HG03045 (cell line): Measurements from ENCODE around the gene NET1.
A peak's percentile ranks its signal among the peaks of the same experiment; 100 is the strongest.

Experiments
- ATAC-seq: cut with Tn5 transposase; IDR thresholded peaks from one replicate; pipeline ENCODE4 v1.9.1; 2021; ENCODE audit warnings: mild to moderate bottlenecking, moderate library complexity; ENCODE audit not compliant: unreplicated experiment

The NET1 gene

DNA sequence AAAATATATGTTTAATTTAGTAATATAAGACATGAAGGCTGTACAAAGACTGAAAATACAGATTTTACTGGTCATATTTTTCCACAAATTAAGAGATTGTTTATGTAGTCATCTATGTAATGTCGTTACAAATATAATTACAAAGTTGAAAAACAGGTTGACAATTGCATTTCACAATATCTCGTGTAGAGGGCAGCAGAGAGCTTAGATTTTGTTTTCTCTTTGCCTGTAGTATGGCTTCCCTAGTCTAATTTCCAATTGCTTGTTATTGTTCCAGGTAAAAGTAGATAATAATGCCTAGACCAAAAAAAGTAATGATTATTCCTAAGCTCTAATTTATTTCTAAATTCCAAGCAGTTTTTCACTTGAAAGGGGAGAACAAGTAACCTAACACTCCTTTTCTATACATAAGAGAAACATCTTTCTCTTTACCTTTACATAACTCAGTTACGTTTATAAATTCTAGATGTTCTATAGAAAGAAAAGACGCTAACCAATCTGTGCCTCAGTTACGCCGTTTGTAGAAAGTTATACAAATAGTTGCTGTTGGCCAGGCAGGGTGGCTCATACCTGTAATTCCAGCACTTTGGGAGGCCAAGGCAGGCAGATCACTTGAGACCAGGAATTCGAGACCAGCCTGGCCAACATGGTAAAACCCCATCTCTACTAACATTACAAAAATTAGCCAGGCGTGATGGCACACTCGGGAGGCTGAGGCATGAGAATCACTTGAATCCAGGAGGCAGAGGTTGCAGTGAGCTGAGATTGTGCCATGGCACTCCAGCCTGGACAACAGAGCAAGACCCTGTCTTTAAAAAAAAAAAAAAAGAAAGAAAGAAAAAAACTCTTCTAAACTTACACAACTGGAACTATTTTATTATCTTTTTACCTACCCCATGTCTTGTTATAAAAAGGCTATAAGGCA lies 30.0 kb downstream of the NET1 start:
- no peak for ATAC-seq

DNA sequence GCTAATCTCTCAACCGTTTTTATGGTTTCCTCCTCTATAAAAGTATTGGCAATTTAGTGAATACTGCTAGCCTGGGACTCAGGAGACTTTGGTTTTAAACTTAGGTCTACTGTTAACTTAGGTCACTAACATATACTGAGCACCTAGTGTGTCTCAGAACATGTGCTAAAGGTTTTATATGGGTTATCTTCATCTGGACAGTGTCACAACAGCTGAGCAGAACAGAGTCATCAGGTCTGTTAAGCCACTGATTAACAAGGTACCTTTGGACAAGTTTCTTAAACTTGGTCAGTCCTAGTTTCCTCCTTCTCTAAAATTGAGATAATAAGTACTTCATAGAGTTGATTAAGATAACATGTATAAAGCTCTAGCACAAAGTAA lies 30.6 kb downstream of the NET1 start:
- peak; percentile 2 for ATAC-seq

DNA sequence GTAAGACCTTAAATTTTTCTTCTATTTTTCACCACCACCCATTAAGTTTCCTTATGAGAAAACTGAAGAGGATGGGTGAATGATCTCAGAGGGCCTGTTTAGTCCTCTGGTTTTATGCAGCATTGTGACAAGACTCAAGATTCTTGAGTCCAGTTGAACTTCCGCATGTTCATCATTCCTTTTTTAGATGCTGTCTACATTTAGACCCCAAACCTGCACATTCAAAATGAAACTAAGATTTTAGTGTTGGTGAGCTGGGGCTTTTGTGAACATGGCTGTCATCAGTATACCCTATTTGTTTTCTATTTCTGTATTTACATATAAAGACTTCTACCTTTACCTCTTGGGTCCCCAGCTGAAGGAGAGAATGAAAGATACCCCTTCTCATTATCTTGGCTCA lies 31.1 kb downstream of the NET1 start:
- ATAC-seq = peak; percentile 76

DNA sequence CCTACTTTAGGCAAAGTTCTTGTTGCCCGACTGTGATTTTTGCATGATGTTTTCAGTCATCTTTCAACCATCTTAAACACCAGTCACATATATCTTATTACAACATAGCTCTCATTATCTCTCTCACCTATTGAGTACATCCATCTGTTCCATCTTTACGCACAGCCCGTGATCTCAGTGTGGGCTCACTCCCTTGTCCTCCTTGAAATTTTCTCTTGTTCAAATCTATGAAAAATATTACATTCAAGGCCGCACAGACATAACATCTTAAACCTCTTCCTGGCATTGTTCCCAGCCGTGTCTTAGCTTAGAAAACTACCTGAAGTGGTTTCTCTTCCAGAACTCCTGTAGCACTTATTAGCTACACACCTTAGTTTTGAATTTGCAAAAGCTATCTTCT lies 32.6 kb downstream of the NET1 start:
- ATAC-seq = no peak

DNA sequence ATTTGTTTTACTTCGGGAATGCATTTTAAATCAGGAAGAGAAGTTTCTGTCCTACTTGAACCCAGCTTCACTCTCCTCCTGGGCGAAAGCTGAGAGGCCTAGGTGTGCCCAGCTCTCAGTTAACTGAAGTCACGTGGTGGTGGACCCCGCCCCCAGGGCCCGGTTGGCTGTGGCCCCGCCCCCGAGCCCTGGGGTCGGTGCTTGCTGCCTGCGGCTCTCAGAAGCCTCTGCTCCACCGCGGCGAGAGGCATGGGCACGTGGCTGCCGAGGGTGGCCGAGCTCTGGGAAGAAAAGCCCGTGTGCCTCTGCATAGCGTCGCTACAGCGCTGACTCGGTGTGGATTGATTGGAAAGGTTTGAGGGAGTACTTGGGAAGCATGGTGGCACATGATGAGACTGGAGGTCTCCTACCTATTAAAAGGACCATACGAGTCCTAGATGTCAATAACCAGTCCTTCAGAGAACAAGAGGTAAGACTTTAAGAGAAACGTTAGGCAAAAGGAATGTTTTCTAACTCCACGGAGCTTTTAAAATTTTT lies 34.1 kb downstream of the NET1 start:
- peak; percentile 47 for ATAC-seq

DNA sequence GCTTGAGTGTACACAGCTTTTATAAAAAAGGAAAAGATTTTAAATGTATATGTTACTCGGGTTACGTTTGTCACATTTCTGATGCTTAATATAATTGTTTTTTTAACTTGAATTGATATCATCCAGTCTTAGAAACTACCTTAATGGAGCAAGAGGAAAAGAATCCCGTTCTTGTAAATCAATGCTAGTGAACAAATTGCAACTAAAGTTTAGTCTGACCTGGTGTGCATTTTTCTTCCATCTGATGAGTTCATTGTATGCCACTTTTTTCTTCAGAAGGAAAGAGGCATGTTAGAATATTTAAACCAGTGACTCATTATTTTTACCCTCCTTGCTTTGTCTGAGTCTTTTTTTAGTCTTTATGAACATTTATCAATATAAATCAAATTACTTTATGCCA lies 34.7 kb downstream of the NET1 start:
- ATAC-seq = no peak

DNA sequence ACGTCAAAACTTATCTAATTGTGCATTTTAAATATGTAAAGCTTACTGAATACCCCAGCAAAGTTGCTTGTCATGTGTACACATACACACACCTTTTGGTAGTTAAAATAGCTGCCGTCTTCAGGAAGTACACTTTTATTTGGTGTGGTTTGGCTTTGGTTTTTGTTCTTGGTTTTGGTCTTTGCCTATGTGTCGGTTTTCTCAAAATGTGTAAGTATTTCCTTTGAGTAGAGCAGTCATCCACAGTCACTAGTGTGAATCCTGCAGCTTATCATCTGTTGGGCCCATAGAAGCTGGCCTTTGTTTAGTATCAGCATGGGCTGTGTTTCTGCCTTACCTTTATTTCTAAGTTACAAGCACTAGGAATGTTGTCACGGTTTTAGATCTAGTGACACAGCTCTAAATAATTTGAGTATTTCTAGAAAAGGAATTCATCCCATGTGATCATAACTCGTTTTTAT lies 35.3 kb downstream of the NET1 start:
- ATAC-seq = peak; percentile 55

DNA sequence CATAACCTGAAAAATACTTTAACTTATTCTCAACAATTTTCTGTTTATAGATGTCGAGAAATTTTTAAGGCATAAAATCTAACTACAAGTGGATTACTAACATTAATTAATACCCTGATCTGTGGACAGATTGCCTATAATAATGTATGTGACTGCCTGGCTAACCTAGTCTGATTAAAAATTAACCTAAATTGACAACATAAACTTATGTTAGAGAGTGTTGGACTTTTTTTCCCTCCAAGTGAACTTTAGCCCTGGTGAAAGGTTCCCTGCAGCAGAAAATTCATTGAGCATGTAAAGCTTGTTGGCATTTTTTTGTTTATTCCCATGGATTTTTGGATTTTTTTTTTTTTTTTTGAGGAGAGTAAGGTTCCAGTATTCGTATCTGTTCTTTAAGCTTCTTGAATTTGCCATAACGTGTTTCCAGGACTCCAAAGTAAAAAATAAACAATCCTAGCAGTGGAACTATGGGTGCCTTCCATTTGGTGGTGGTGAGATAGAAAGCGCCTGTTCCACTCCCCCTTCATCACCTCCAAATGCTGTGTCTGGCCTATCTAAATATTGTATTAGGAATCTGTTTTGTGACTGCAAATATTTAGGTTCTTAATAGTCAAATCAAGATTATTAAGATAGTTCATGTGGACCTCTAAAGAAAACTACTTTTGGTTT lies 36.1 kb downstream of the NET1 start:
- no peak for ATAC-seq

DNA sequence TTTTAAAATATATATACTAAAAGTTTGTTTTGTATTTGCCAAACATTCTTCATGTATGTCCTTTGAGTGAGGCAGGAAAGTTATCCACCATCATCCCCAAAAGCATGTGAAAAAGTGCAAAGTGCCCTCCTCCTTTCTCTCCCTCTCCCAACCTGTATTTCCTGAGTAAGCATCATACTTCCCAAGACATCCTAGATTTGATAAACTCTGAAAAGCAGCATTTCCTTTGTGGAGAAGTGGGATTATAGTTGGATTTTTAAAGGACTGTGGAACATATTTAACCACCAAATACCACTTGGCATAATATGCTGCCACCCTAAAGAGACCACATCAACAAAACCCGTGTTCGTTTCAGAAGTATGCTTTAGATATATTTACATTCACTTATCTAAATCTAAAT lies 36.9 kb downstream of the NET1 start:
- no peak for ATAC-seq

DNA sequence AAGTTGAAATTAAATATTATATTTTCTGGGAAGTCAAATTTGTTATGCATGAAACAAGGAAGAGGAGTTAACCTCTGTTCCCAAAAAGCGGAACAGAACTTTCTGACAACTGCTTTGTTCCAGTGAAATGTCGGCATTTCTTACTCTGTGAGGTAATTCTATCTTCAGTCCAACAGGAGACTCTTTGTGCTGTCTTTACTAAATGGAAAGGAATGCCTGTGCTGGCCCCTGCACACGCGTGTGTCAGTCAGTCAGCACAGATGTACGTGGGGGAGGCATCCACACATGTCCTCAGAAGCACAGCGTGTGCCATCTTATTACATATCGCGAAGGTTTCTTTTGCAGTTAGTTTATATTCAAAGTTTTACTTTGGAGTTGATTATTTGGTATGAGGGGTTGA lies 37.5 kb downstream of the NET1 start:
- no peak for ATAC-seq

DNA sequence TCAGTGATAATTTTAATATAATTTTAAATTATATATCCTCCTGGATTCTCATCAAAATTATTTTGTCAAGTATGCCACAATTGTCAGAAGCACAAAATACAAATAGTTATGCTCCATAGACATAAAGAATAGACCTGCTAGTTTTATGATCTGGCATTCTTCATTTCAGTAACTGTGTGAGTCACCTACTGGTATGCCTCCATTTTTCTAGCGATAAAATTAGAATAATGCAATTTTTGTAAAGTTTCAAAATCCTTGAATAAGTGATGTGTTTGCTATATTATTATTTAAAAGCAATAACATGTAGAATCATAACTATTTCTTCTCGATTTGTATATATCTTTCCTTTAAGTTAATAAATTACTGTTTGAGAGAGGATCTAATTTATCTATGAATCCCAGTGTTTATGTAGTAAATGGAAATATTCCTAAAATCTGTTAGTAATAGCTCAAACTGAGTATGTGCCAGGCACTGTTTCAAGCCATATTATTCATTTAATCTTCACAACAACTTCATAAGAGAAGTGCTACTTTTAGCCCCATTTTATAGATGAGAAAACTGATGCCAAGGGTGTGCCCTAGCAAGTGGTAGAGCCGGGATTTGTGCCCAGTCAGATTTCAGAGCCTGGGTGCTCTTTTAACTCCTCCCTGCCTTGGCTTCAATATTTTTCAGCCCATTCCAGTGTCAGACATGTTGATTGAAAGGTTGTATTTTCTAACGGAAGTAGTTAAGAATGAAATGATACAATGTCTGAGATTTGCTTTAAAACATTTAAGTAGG lies 38.4 kb downstream of the NET1 start:
- ATAC-seq = no peak

DNA sequence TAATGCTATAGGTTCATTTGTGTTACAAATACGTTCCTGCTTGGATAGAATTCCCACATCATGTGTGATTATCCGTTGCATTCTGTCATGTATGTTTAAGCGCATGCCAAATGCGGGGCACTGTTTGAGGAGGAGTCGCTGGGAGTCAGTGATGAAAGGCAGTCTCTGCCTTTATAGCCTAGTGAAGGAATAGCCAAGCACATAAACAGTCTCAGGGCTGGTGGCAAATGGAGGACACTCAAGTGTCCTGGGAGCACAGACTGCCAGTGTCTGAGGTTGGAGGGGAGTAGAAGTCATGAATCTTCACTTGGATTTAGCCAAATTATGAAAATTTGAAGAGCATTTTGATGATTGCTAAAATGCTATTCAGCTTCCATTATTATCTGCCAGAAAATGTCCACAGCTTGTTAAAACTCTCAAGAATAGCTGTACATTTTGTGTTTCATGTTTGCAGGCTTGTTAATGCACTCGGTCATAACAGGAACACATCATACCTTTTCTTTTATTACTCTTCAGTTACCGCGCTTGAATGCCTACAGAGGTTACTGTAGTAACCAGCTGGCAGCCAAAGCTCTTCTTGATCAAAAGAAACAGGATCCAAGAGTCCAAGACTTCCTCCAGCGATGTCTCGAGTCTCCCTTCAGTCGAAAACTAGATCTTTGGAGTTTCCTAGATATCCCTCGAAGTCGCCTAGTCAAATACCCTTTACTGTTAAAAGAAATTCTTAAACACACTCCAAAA lies 41.6 kb downstream of the NET1 start:
- no peak for ATAC-seq

DNA sequence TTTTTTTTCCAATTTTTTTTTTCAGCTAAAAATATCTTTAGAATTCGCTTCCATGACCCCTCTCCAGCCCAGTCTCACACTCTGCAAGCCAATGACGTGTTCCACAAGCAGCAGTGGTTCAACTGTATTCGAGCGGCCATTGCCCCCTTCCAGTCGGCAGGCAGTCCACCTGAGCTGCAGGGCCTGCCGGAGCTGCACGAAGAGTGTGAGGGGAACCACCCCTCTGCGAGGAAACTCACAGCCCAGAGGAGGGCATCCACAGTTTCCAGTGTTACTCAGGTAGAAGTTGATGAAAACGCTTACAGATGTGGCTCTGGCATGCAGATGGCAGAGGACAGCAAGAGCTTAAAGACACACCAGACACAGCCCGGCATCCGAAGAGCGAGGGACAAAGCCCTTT lies 44.2 kb downstream of the NET1 start:
- ATAC-seq = no peak

DNA sequence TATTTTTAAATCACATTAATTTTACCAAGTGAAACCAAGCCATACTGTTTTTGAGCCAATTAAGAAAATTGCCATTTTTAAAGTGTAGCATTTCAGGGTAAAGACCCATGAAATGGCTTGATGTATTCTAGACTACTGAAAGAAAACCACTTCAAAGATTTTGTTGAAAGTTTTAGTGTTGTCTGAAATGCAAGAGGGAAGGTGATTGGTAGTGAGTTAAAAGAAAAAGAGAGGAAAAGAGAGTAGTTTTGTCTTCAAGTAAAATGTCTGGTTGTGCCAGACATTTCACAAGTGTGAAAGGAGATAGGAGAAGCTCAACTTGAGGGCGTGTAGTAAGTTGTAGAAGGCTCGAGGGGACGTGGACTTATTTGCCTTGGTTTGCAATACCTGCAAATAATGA lies 45.4 kb downstream of the NET1 start:
- ATAC-seq = no peak

DNA sequence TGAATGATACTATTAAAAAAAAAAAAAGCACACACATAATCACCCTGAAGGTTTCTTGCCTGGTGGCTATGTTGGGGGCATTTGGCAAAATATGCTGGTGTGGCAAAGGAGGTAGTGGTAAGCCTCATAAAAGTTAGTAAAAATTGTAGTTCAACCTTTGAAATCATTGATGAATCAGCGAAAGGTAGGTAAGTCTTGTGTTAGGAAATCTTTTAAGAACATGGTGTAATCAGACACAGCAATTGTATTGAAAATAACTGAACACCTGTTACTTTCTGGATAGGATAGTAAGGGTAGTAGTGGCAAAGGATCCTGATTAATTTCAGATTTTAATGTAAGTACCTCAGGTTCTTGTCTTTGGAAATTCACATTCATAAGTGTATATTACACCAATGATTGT lies 46.1 kb downstream of the NET1 start:
- no peak for ATAC-seq

DNA sequence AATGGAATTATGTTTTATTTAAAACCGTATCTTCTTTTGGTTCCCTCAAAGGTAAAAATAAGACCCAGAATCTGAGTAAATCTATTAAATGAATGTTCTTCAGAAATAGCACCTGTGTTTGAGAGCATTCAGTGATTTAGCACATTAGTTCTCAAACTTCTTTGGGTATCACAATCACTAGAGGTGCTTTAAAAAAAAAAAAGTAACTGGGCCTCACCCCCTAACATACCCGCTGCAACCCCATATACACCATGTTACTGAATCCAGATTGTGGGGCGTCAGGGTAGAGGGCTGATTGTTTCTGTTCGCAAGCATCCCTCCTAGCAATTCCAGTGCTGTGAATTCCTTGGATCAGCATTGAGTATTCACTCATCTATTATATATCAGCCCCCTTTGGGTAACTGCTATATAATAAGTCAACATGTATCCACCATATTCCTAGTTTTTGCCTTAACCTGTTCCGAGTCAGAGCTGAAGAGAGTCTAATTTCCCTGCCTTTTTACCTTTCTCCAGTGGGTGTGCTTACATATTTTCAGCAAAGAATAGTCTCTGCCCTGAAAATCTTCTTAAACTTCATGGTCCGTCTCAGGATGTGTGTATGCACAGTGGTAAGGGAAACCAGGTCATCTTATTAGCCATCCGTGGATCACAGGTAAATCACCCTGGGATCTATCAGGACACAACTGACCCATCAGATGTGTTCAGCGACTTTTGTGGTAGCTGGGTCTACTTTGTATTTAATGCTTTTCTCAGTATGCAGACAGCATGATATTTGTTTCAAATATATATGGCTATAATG lies 46.8 kb downstream of the NET1 start:
- no peak for ATAC-seq

DNA sequence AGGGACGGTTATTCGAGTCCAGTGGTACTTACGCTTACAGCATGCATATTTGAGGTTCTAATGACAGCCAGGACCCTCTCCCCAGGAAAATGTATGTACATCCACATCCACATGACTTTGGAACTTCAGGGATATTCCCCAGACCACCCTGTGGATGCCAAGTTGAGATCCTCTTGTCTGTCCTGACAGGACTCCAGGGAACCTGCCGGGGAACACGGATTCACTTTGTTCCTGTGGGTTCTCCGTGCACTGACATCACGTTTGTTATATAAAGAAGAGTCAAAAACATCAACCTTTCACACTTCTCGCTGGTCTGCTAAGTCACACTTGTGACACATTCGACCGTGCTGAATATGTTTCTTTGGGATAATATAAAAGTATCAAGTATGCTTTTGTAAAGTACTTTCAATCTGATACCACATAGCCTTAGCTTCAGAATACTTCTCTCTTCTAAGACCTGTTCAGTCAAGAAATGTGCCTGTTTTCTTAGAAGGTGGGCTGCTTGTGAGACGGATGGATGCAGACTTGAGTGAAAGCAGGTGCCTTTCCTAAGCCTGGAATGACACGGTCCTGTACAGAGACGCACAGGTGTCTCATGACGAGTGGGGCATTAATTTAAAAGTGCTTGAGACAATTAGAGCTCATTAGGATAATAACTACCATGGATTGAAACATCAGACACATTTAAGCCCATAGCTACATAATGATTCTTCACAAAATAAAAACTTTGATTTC lies 48.3 kb downstream of the NET1 start:
- ATAC-seq = no peak

DNA sequence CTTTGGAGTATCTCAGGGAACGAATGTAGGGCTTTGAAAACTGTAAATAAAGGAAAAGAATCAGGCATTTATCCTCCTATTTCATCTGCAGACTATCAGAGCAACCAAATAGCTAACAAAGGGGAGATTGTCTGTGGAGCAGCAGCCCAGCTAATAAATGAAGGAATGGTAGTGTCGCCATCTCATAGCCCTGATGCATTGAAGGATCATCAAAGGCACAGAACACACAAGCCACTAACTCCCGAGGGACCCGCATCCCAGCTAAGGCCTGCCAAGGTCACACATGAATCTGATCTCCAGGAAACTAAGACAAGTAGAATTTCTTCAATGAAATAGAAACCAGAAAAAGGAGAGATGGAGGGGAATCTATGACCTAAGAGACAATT lies 48.8 kb downstream of the NET1 start:
- ATAC-seq = no peak
